T-helper 1 cell treated with Interleukin-12 subunit alpha and Interleukin-12 subunit beta and Interleukin-4 antibody, amounts not matched to agents 30 ng/mL and 1 ng/mL, for 36 hours (primary cell): ENCODE data around the gene LARGE1. TPM values are rescaled to one million over a fixed set of nuclear protein-coding genes. Genes with fewer than 3 reads are reported as not detected.
"Not testable (repeated sequence)": the region's sequence is repeated elsewhere in the genome, so short reads cannot be mapped to it uniquely, and the experiment has no call there.

Experiments
- intact Hi-C: fragments of 100-400 bp; cut with micrococcal nuclease; formaldehyde crosslinking; loops from one replicate; pipeline ENCODE4 v1.15.1; 2024
- total RNA-seq: library from RNA; stranded (reverse); gene quantifications from 2 replicates; pipeline ENCODE4 v1.2.3, GENCODE V29; 2022

LARGE1 gene
- total RNA-seq, 1 donor from 2014 or later = 0.32 TPM

- intact Hi-C loops = no loop called here
These were observed 438.7 kb downstream of the LARGE1 start for GRCh38 chr22:33481550-33481949.

GRCh38 chr22:33477120-33478111 is 442.9 kb downstream of the LARGE1 start:
- intact Hi-C loops = no loop called here

GRCh38 chr22:33476716-33477115 is 443.6 kb downstream of the LARGE1 start:
- intact Hi-C loops = no loop called here

GRCh38 chr22:33476206-33476605 is 444.1 kb downstream of the LARGE1 start:
- intact Hi-C loops = no loop called here

GRCh38 chr22:33474587-33474986 is 445.7 kb downstream of the LARGE1 start:
- intact Hi-C loops = no loop called here

GRCh38 chr22:33472462-33473344 is 447.6 kb downstream of the LARGE1 start:
- intact Hi-C loops = no loop called here

GRCh38 chr22:33470456-33470855 is 449.8 kb downstream of the LARGE1 start:
- intact Hi-C loops = no loop called here

- intact Hi-C loops = no loop called here
These were observed 452.6 kb downstream of the LARGE1 start for GRCh38 chr22:33467620-33468095.

GRCh38 chr22:33467080-33467479 is 453.2 kb downstream of the LARGE1 start:
- intact Hi-C loops = no loop called here

GRCh38 chr22:33465554-33465953 is 454.7 kb downstream of the LARGE1 start:
- intact Hi-C loops = no loop called here

GRCh38 chr22:33464698-33465097 is 455.6 kb downstream of the LARGE1 start:
- intact Hi-C loops = no loop called here

GRCh38 chr22:33461698-33462434 is 458.4 kb downstream of the LARGE1 start:
- intact Hi-C loops = no loop called here

GRCh38 chr22:33461245-33461644 is 459.0 kb downstream of the LARGE1 start:
- intact Hi-C loops = not testable (repeated sequence)

- intact Hi-C loops = no loop called here
These were observed 461.1 kb downstream of the LARGE1 start for GRCh38 chr22:33459137-33459536.

- intact Hi-C loops = no loop called here
These were observed 463.8 kb downstream of the LARGE1 start for GRCh38 chr22:33456511-33456910.

GRCh38 chr22:33455036-33455435 is 465.2 kb downstream of the LARGE1 start:
- intact Hi-C loops = no loop called here

- intact Hi-C loops = no loop called here
These were observed 468.3 kb downstream of the LARGE1 start for GRCh38 chr22:33451866-33452469.

- intact Hi-C loops = no loop called here
These were observed 469.5 kb downstream of the LARGE1 start for GRCh38 chr22:33450756-33451155.

- intact Hi-C loops = no loop called here
These were observed 472.5 kb downstream of the LARGE1 start for GRCh38 chr22:33447733-33448132.

- intact Hi-C loops = no loop called here
These were observed 476.6 kb downstream of the LARGE1 start for GRCh38 chr22:33443683-33444082.

- intact Hi-C loops = no loop called here
These were observed 479.5 kb downstream of the LARGE1 start for GRCh38 chr22:33440756-33441155.
